Tibial artery (tissue), 4 donors: Measurements from ENCODE around the gene HSPA8.
"Not testable (repeated sequence)": the region's sequence is repeated elsewhere in the genome, so short reads cannot be mapped to it uniquely, and the experiment has no call there.

ENCODE experiments used
- DNase-seq, 2 donors: peaks; one replicate each; pipeline ENCODE4 v3.0.0-alpha.2; 2019
- H3K27ac ChIP-seq, 2 donors: fragments of 200-600 bp; sonication (generic) in 1 of 2; 1 replicate in 1 of 2; 2 replicates in 1 of 2; pipeline ENCODE4 v1.5.1; 2018 to 2019; ENCODE audit warnings: mild to moderate bottlenecking in 1 of 2
- H3K27me3 ChIP-seq, 2 donors: fragments of 200-600 bp; sonication (generic) in 1 of 2; one replicate each; pipeline versions ENCODE4 v1.5.1 to v1.6.0; 2016 to 2019
- H3K36me3 ChIP-seq, 3 donors: fragments of 200-600 bp; sonication (generic) in 2 of 3; one replicate each; pipeline ENCODE4 v1.5.1; 2016 to 2019; ENCODE audit warnings: mild to moderate bottlenecking in 2 of 3
- H3K4me1 ChIP-seq, 4 donors: fragments of 200-600 bp; sonication (generic) in 2 of 4; 1 replicate in 3 of 4; 2 replicates in 1 of 4; pipeline ENCODE4 v1.5.1; 2016 to 2019
- H3K4me3 ChIP-seq, 2 donors: fragments of 200-600 bp; sonication (generic) in 1 of 2; 1 replicate in 1 of 2; 2 replicates in 1 of 2; pipeline ENCODE4 v1.5.1; 2018 to 2019; ENCODE audit warnings: mild to moderate bottlenecking in 2 of 2
- H3K9me3 ChIP-seq, 3 donors: fragments of 200-600 bp; sonication (generic) in 1 of 3; one replicate each; pipeline ENCODE4 v1.5.1; 2016 to 2019
- CTCF ChIP-seq, 2 experiments: fragments of 200-600 bp in 1 of 2; fragments of 450-650 bp in 1 of 2; IDR thresholded peaks; one replicate each; pipeline ENCODE4 v1.5.1; 2017 to 2019; ENCODE audit warnings: antibody characterized with exemption in 2 of 2, mild to moderate bottlenecking in 1 of 2, moderate library complexity in 1 of 2
- intact Hi-C: fragments of 100-400 bp; cut with DNase I; formaldehyde crosslinking; loops from one replicate; pipeline ENCODE4 v1.15.0; 2023; ENCODE audit warnings: low total_unique reads

The HSPA8 gene

GRCh38 chr11:123060277-123061000 is 1.5 kb downstream of the HSPA8 start:
- Histone ChIP-seq H3K27me3 (no peaks in the 10 kb centered on the region), H3K4me3 (peak overlapping the region; percentile 87 to 96), H3K36me3 (peaks cover 51 to 56% (median 52%) of the 10 kb centered on the region in 3 donors), H3K9me3 (no peaks in the 10 kb centered on the region), H3K27ac (peak overlapping the region; percentile 100), H3K4me1 (peaks cover 0 to 72% (median 57%) of the 10 kb centered on the region in 4 donors)
- DNase-seq, result no peak
- no peak for TF ChIP-seq CTCF (IDR thresholded peaks at IDR 0.05)
- intact Hi-C loops, result no loop called here

DNA sequence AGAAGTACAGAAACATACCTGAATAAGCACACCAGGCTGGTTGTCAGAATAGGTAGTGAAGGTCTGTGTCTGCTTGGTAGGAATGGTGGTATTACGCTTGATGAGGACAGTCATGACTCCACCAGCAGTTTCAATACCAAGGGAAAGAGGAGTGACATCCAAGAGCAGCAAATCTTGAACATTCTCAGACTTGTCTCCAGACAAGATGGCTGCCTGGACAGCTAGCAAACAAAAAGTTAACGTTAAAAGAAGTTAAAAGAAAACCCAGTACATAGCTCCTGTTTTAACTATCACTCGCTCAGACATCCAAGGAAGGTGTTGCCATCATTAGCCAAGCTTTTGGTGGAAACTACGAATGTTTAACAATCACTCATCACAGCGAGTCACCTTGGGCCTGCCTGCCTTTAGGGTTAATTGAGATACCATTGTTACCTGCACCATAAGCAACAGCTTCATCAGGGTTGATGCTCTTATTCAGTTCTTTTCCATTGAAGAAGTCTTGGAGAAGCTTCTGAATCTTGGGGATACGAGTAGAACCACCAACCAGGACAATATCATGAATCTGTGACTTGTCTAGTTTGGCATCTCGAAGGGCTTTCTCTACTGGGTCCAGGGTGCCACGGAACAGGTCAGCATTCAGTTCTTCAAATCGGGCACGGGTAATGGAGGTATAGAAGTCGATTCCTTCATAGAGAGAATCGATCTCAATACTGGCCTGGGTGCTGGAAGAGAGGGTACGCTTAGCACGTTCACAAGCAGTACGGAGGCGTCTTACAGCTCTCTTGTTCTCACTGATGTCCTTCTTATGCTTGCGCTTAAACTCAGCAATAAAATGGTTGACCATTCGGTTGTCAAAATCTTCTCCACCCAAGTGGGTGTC is 2.7 kb downstream of the HSPA8 start:
- Histone ChIP-seq H3K4me1 (peaks cover 0 to 70% (median 53%) of the 10 kb centered on the region in 4 donors), H3K4me3 (peak overlapping the region; percentile 87 to 96), H3K36me3 (peaks cover 55 to 62% (median 58%) of the 10 kb centered on the region in 3 donors), H3K27ac (peak overlapping the region; percentile 100)
- DNase-seq, H3K27me3 ChIP-seq, intact Hi-C loops, H3K9me3 ChIP-seq: not testable (repeated sequence)

DNA sequence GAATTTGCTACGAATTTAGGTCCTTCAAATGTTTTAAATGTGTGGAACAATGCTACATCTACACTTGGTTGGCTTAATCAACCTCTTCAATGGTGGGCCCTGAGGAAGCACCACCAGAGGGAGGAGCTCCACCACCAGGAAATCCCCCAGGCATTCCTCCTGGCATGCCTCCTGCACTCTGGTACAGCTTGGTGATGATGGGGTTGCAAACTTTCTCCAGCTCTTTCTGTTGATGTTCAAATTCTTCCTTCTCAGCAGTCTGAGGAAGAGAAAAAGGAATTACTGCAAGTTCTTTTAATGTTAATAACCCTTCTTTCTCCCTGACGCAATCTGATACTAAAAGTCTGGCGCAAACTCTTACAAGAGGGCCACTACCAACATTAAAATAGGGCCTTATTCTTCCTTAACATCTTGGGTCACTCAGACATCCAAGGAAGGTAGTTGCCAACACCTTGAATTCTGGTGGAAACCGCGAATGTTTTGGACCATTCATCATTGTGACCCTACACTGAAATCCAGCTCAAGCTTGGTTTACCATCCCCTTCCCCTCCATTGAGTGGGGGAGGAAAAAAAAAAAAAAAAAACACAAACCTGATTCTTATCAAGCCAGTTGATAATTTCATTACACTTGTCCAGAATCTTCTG is 4.2 kb downstream of the HSPA8 start:
- no peak for DNase-seq
- no peak overlapping the region for H3K4me3 ChIP-seq
- no peaks in the 10 kb centered on the region for H3K9me3 ChIP-seq
- H3K36me3 ChIP-seq, result peaks cover 62 to 68% (median 66%) of the 10 kb centered on the region in 3 donors
- no peak overlapping the region for H3K27ac ChIP-seq
- peaks cover 0 to 60% (median 48%) of the 10 kb centered on the region in 4 donors for H3K4me1 ChIP-seq
- no peak for TF ChIP-seq CTCF (IDR thresholded peaks at IDR 0.05)
- no peaks in the 10 kb centered on the region for H3K27me3 ChIP-seq
- intact Hi-C loops, result no loop called here

- no peaks in the 10 kb centered on the region for H3K9me3 ChIP-seq
- no peaks in the 10 kb centered on the region for H3K27me3 ChIP-seq
- H3K27ac ChIP-seq, result no peak overlapping the region
- H3K4me3 ChIP-seq, result no peak overlapping the region
- peaks cover 62 to 70% (median 66%) of the 10 kb centered on the region in 3 donors for H3K36me3 ChIP-seq
- TF ChIP-seq CTCF (IDR thresholded peaks at IDR 0.05), result no peak
- intact Hi-C loops, result no loop called here
- H3K4me1 ChIP-seq, result peaks cover 0 to 60% (median 48%) of the 10 kb centered on the region in 4 donors
- no peak for DNase-seq
These were observed 5.0 kb downstream of the HSPA8 start for GRCh38 chr11:123056835-123057491.

DNA sequence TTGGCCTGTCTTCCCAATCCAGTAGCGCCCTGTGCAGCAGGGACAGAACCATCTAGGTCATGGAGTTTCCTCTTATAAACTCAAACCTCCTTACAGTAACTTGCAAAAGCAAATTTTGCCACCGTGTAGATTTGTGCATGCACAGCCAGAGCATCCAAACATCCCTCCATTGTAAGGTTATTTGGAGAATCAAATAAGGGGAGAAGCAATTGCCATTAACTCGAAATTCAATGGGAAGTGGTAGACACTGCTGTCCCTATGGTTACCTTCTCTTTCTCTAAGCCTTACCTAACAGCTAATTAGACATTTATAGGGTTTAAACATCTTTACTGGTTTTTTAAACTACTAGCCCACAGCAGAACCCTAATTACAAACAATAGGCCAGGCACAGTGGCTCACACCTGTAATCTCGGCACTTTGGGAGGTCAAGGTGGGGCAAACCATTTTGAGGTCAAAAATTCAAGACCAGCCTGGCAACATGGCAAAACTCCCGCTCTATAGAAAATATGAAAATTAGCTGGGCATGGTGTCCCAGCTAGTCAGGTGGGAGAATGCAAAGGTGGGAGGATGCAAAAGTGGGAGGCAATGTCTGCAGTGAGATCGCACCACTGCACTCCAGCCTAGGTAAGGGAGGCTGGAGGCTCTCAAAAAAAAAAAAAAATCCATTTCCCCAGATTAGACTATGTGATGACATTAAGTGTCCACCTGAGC is 6.6 kb downstream of the HSPA8 start:
- no peak for DNase-seq
- Histone ChIP-seq H3K27ac (no peak overlapping the region), H3K9me3 (no peaks in the 10 kb centered on the region), H3K27me3 (no peaks in the 10 kb centered on the region), H3K4me3 (no peak overlapping the region), H3K36me3 (peaks cover 55 to 67% (median 65%) of the 10 kb centered on the region in 3 donors), H3K4me1 (peaks cover 0 to 52% (median 42%) of the 10 kb centered on the region in 4 donors)
- TF ChIP-seq CTCF (IDR thresholded peaks at IDR 0.05), result no peak
- intact Hi-C loops, result no loop called here
